ENCODE results near the gene DNAL4.

The DNAL4 gene

DNA sequence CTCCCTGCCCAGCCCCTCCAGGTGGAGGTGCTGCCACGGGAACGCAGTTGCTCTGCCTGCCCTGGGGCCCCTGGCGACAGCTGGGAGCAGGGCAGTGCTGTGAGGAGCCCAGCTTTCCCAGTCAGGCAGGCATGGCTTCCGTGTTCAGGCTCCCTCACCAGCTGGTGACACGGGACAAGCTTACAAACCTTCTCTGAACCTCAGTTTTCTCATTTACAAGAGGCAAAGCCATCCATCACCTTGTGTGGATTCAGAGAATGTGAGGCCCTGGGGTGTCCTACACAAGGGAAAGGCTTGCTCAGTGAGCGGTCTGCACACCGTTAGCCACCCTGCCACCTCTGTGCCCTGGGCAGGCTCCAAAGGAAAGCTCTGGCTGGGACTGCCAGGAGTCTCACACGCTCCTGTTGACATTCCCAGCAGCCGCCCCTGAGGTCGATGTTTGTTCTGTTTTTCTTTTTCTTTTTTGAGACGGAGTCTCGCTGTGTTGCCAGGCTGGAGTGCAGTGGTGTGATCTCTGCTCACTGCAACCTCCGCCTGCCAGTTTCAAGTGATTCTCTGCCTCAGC lies 61.6 kb downstream of the DNAL4 start:
- Histone ChIP-seq H3K27me3 (ENCODE audit: control insufficient read depth in 1 of 2, insufficient read depth in 2 of 2, low read length in 2 of 2) (no peaks in the 10 kb centered on the region), H3K4me1 (ENCODE audit: control insufficient read depth, insufficient read depth, low read length) (peaks cover 44% of the 10 kb centered on the region), H3K9ac (ENCODE audit: low read length in 2 of 2) (no peak overlapping the region), H3K27ac (ENCODE audit: low read length) (peak overlapping the region; percentile 87), H3K9me3 (ENCODE audit: control insufficient read depth in 2 of 2, low read length in 2 of 2) (no peaks in the 10 kb centered on the region), H3K4me3 (ENCODE audit: low read length in 2 of 2) (no peak overlapping the region), H3K36me3 (ENCODE audit: control insufficient read depth in 2 of 2, insufficient read depth in 2 of 2, low read length in 2 of 2) (peaks cover 57 to 64% of the 10 kb centered on the region in 2 donors)

DNA sequence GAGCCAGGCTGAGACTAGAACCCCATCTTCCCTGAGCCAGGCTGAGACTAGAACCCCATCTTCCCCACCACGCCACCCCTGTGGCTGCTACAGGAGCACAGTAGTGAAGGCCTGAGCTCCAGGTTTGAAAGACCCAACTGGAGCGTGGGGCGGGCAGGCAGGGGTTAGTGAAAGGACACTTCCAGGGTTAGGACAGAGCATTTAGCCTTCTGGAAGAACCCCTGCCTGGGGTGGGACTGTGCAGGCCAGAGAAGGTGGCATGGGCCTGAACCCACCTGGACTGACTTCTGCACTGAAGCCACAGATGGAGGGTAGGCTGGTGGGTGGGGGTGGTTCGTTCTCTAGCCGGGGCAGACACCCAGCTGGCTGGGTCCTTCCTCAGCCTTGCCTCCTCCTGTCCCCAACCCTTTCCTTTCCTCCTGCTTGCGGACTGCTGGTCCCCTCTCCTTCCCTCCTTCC lies 62.2 kb downstream of the DNAL4 start:
- no peaks in the 10 kb centered on the region for H3K9me3 ChIP-seq (ENCODE audit: control insufficient read depth in 2 of 2, low read length in 2 of 2)
- H3K4me3 ChIP-seq (ENCODE audit: low read length in 2 of 2) = no peak overlapping the region
- peaks cover 57 to 64% of the 10 kb centered on the region in 2 donors for H3K36me3 ChIP-seq (ENCODE audit: control insufficient read depth in 2 of 2, insufficient read depth in 2 of 2, low read length in 2 of 2)
- H3K4me1 ChIP-seq (ENCODE audit: control insufficient read depth, insufficient read depth, low read length) = peaks cover 44% of the 10 kb centered on the region
- H3K27me3 ChIP-seq (ENCODE audit: control insufficient read depth in 1 of 2, insufficient read depth in 2 of 2, low read length in 2 of 2) = no peaks in the 10 kb centered on the region
- peak overlapping the region; percentile 87 for H3K27ac ChIP-seq (ENCODE audit: low read length)
- H3K9ac ChIP-seq (ENCODE audit: low read length in 2 of 2) = no peak overlapping the region

DNA sequence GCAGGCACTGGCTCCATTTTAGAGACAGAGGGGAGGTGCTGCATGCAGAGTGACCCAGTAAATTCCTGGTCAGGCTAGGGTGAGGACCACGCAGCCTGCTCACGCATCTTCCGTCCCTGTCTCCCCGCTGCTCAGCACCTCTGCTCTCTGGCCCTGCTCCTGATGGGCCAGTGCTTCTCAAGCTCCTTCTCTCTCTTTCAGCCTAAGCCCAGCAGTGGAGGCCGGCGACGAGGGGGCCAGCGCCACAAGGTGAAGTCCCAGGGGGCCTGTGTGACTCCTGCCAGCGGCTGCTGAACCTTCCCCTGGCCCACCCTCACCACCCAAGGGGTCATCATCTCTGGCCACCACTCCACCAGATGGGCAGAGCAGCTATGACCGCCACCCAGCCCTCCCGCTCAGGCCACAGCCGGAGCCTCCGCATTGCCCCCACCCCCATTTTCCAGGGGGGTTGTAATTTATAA lies 63.5 kb downstream of the DNAL4 start:
- Histone ChIP-seq H3K9me3 (ENCODE audit: control insufficient read depth in 2 of 2, low read length in 2 of 2) (no peaks in the 10 kb centered on the region), H3K9ac (ENCODE audit: low read length in 2 of 2) (no peak overlapping the region), H3K4me3 (ENCODE audit: low read length in 2 of 2) (no peak overlapping the region), H3K27ac (ENCODE audit: low read length) (no peak overlapping the region), H3K36me3 (ENCODE audit: control insufficient read depth in 2 of 2, insufficient read depth in 2 of 2, low read length in 2 of 2) (peaks cover 58 to 65% of the 10 kb centered on the region in 2 donors), H3K4me1 (ENCODE audit: control insufficient read depth, insufficient read depth, low read length) (peaks cover 44% of the 10 kb centered on the region), H3K27me3 (ENCODE audit: control insufficient read depth in 1 of 2, insufficient read depth in 2 of 2, low read length in 2 of 2) (no peaks in the 10 kb centered on the region)

DNA sequence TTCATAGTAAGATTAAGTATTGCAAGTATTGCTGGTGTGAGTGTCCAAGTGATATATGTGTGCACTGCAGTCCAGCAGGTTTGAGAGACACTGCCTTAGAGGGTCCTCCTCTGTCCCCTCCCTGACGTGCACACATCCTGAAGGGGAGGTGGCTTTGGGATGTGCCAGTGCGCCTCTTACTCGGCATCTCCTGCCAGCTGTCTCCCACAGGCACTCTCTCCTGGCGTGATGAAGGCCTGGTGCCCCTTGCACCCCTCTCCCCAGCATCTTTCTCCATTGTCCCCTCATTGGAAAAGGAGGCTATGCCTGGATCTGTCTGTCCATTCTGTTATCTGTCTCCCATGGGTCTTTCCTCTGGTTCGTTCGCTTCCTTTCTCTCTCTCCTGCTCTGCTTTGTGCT lies 64.0 kb downstream of the DNAL4 start:
- Histone ChIP-seq H3K36me3 (ENCODE audit: control insufficient read depth in 2 of 2, insufficient read depth in 2 of 2, low read length in 2 of 2) (peaks cover 55 to 64% of the 10 kb centered on the region in 2 donors), H3K9ac (ENCODE audit: low read length in 2 of 2) (no peak overlapping the region)

DNA sequence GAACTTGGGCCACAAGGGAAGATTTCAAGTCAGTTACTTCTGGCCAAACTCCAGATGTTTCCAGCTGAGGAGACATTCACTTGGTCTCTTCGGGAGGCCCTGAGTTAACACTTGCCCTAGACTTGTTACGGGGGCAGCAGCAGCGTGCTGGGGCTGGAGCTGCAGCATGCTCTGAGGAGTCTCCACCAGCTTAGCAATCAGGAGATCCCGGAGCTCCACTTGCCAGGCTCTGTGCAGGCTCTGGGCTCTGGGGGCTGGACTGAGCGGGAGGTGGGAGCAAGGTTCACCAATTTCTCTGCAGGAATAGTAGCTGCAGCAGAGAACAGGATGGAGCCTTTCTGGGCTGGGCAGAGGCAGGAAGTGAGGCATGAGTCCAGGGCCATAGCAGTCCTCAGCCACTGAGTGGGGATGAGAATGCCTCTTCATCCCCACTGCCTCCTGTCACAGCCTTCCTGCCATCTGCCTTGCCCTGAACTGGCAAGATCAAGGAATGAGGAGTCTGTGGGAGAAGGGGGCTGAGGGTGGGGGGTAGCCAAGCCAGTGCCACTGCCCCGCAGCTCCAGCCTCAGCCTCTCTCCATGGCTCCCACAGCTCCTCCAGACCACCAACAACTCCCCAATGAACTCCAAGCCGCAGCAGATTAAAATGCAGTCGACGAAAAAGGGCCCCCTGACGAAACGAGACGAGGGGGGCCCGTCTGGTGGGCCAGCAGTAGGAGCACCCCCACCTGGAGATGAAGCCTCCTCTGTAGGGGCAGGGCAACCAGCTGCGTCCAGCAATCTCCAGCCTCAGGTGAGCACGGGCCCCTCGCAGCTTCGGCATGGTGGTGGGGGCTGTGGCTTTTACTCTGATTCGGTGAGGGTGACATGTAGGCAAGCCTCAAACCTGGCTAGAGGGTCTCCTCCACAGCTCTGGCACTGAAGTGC lies 64.8 kb downstream of the DNAL4 start:
- Histone ChIP-seq H3K9ac (ENCODE audit: low read length in 2 of 2) (no peak overlapping the region), H3K27me3 (ENCODE audit: control insufficient read depth in 1 of 2, insufficient read depth in 2 of 2, low read length in 2 of 2) (no peaks in the 10 kb centered on the region), H3K27ac (ENCODE audit: low read length) (no peak overlapping the region), H3K4me3 (ENCODE audit: low read length in 2 of 2) (no peak overlapping the region), H3K36me3 (ENCODE audit: control insufficient read depth in 2 of 2, insufficient read depth in 2 of 2, low read length in 2 of 2) (peaks cover 58 to 72% of the 10 kb centered on the region in 2 donors), H3K4me1 (ENCODE audit: control insufficient read depth, insufficient read depth, low read length) (peaks cover 31% of the 10 kb centered on the region), H3K9me3 (ENCODE audit: control insufficient read depth in 2 of 2, low read length in 2 of 2) (no peaks in the 10 kb centered on the region)

More for the DNA sequence above, 64.0 kb downstream of the DNAL4 start:
- no peaks in the 10 kb centered on the region for H3K27me3 ChIP-seq (ENCODE audit: control insufficient read depth in 1 of 2, insufficient read depth in 2 of 2, low read length in 2 of 2)
- H3K4me1 ChIP-seq (ENCODE audit: control insufficient read depth, insufficient read depth, low read length) = peaks cover 39% of the 10 kb centered on the region
- no peaks in the 10 kb centered on the region for H3K9me3 ChIP-seq (ENCODE audit: control insufficient read depth in 2 of 2, low read length in 2 of 2)
- H3K4me3 ChIP-seq (ENCODE audit: low read length in 2 of 2) = no peak overlapping the region
- no peak overlapping the region for H3K27ac ChIP-seq (ENCODE audit: low read length)

Data from stomach smooth muscle (tissue), 2 donors.